ENCODE results near the gene TMEM232. TPM values are rescaled to one million over a fixed set of nuclear protein-coding genes. Genes with fewer than 3 reads are reported as not detected.

Gene TMEM232
- total and polyA plus RNA-seq, 2 of the 4 experiments (the other 2 are of a cell fraction), result 0.17 to 0.36 TPM

- peak overlapping the region; percentile 83 for H3K4ac ChIP-seq (ENCODE audit: low read depth, low read length)
- H2AFZ ChIP-seq (replicated peaks; ENCODE audit: low read length, poor library complexity), result peak overlapping the region; percentile 63
- peak overlapping the region; percentile 81; the same call in 2 of the 3 replicates for H2BK15ac ChIP-seq (ENCODE audit: low read depth, low read length)
- peak overlapping the region; percentile 15 to 61; a peak in 3 of 4 replicates for H4K8ac ChIP-seq (ENCODE audit: low read depth in 2 of 2, low read length in 2 of 2)
- peak overlapping the region; percentile 95 for H2BK120ac ChIP-seq (ENCODE audit: low read depth, low read length)
- no peaks in the 10 kb centered on the region for H3K27me3 ChIP-seq (ENCODE audit: control insufficient read depth, insufficient read depth, low read length)
- WGBS, 2 experiments (ENCODE audit: extremely low coverage in 2 of 2, insufficient read length in 1 of 2), result no CpG with 5 or more reads among the region's 3 CpGs
- POLR2A ChIA-PET (ENCODE audit: unreplicated experiment), result no interaction called here
- no peaks in the 10 kb centered on the region for H3K36me3 ChIP-seq (ENCODE audit: control insufficient read depth, insufficient read depth, low read length)
- no peak overlapping the region for H2AK5ac ChIP-seq (ENCODE audit: low read depth, low read length)
- no peak overlapping the region for H3K56ac ChIP-seq (ENCODE audit: extremely low read depth, insufficient read depth, low read length)
- H3K79me1 ChIP-seq (ENCODE audit: low read depth in 1 of 2, low read length in 2 of 2), result no peaks in the 10 kb centered on the region
- peak overlapping the region; percentile 55; the same call in 1 of the 2 replicates for H3K14ac ChIP-seq (replicated peaks; ENCODE audit: low read depth, low read length)
- no peak overlapping the region for H3K27ac ChIP-seq (ENCODE audit: insufficient read depth, low read length)
- peak overlapping the region; percentile 62 for H2BK5ac ChIP-seq (ENCODE audit: low read depth, low read length, poor library complexity, severe bottlenecking)
- H4K5ac ChIP-seq (ENCODE audit: low read depth, low read length), result peak overlapping the region; percentile 67; the same call in 1 of the 2 replicates
- H3K23ac ChIP-seq (ENCODE audit: low read depth, low read length), result peak overlapping the region; percentile 72; the same call in 1 of the 2 replicates
- H3K18ac ChIP-seq (ENCODE audit: low read depth, low read length), result peak overlapping the region; percentile 78; the same call in 1 of the 2 replicates
- H3K9me3 ChIP-seq (ENCODE audit: control insufficient read depth, insufficient read depth, low read length), result no peaks in the 10 kb centered on the region
- peak overlapping the region; percentile 82; the same call in 1 of the 2 replicates for H4K91ac ChIP-seq (ENCODE audit: insufficient read depth, low read depth, low read length)
- peak overlapping the region; percentile 42 for H2AK9ac ChIP-seq (replicated peaks; ENCODE audit: low read depth, low read length, poor library complexity)
- intact Hi-C loops (cut with micrococcal nuclease), result no loop called here
- H3K9me1 ChIP-seq (ENCODE audit: insufficient read depth, low read length), result peaks cover 3% of the 10 kb centered on the region; the same call in 1 of the 2 replicates
- H3K4me1 ChIP-seq (ENCODE audit: control insufficient read depth, insufficient read depth, low read length), result no peaks in the 10 kb centered on the region
- peak overlapping the region; percentile 98 for H2BK20ac ChIP-seq (ENCODE audit: low read depth, low read length)
- DNase-seq (peak; percentile 27), ATAC-seq (ENCODE audit: low read depth) (peak; percentile 75)
- dilution Hi-C loops (cut with HindIII; ENCODE audit: low sequenced_read_pairs, unreplicated experiment), result no loop called here
- CTCF ChIA-PET, result no interaction called here
- in situ Hi-C loops (cut with MboI; ENCODE audit: low sequenced_read_pairs), result no loop called here
- H3K9ac ChIP-seq (ENCODE audit: low read depth, low read length), result no peak overlapping the region
- H3K4me3 ChIP-seq (ENCODE audit: insufficient read depth, low read depth, low read length), result no peak overlapping the region
- peak overlapping the region; percentile 25 for H3K4me2 ChIP-seq (ENCODE audit: low read depth, low read length)
- no peaks in the 10 kb centered on the region for H4K20me1 ChIP-seq (ENCODE audit: insufficient read depth, low read length)
- no TSS peak for BruUV-seq (replicated peaks)
- TF ChIP-seq SMC3 (IDR thresholded peaks at IDR 0.05; ENCODE audit: low read depth, low read length) (no peak), POLR2A (IDR thresholded peaks at IDR 0.05; ENCODE audit: low read depth, low read length) (no peak), RFX5 (IDR thresholded peaks at IDR 0.05; ENCODE audit: low read depth, low read length) (no peak), BHLHE40 (IDR thresholded peaks at IDR 0.05; ENCODE audit: low read depth, low read length) (no peak), NFE2L2 (IDR thresholded peaks at IDR 0.05; ENCODE audit: low read depth, low read length) (no peak), CEBPB (IDR thresholded peaks at IDR 0.05; ENCODE audit: low read depth, low read length) (no peak)
- TF ChIP-seq, protein P1, sequence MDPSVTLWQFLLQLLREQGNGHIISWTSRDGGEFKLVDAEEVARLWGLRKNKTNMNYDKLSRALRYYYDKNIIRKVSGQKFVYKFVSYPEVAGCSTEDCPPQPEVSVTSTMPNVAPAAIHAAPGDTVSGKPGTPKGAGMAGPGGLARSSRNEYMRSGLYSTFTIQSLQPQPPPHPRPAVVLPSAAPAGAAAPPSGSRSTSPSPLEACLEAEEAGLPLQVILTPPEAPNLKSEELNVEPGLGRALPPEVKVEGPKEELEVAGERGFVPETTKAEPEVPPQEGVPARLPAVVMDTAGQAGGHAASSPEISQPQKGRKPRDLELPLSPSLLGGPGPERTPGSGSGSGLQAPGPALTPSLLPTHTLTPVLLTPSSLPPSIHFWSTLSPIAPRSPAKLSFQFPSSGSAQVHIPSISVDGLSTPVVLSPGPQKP (IDR thresholded peaks at IDR 0.05; ENCODE audit: borderline replicate concordance, low read depth, low read length), result no peak
Measured at GRCh38 chr5:110651507-110651906, 75.0 kb downstream of the TMEM232 start.
